ENCODE measurements around the gene WNK4. TPM values are rescaled to one million over a fixed set of nuclear protein-coding genes. Genes with fewer than 3 reads are reported as not detected.
A peak's percentile ranks its signal among the peaks of the same experiment; 100 is the strongest.

WNK4 gene
- total and polyA plus RNA-seq, 2 donors (not counting 1 experiment from before 2014, with no cell fraction given): under 0.01 to 0.35 TPM

DNA sequence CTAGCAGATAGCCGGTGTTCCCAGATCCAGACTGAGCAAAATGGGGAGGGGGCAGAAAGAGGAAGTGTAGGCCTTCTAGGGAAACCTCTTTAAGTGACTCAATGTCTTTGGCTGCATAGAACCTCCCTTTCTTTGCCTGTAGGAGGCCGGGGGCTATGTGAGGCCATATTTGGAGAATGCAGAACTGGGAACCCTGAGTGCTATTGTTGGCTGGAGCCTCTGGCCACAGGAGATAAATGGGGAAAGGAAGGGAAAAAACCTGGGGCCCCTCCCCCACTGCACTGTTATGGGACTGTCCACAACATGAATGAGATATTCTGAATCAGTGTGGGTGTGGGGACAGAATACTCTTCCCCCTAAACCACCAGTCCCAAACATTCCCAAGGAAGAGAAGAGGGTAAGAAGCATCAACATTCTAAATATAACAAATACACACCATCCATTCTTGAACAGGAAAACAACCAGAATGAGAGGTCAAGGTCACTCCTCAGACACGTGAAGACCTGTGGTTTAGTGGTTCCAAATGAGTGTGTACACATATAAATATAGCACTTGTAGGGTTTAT lies 4.8 kb upstream of the WNK4 start:
- Histone ChIP-seq H3K4me3 (replicated peaks in 1 of 4; ENCODE audit: control extremely low read depth in 1 of 4, insufficient read depth in 1 of 4, low read depth in 3 of 4, low read length in 4 of 4) (no peak overlapping the region), H3K27ac (ENCODE audit: insufficient read depth, low read length) (no peak overlapping the region), H3K9ac (ENCODE audit: insufficient read depth, low read length) (no peak overlapping the region), H3K9me3 (ENCODE audit: control insufficient read depth, insufficient read depth, low read depth, low read length) (no peaks in the 10 kb centered on the region), H4K20me1 (ENCODE audit: control insufficient read depth, extremely low read depth, insufficient read depth, low read length) (no peaks in the 10 kb centered on the region), H3K36me3 (ENCODE audit: control insufficient read depth, insufficient read depth, low read length) (peaks cover 12% of the 10 kb centered on the region), H2AFZ (ENCODE audit: low read length) (no peak overlapping the region), H3K4me1 (ENCODE audit: control insufficient read depth, extremely low read depth, insufficient read depth, low read length) (peaks cover 12% of the 10 kb centered on the region), H3K4me2 (ENCODE audit: extremely low read depth, insufficient read depth, low read length) (no peak overlapping the region), H3K79me2 (ENCODE audit: control insufficient read depth, insufficient read depth, low read length) (peaks cover 6% of the 10 kb centered on the region), H3K27me3 (ENCODE audit: control insufficient read depth, insufficient read depth, low read length) (no peaks in the 10 kb centered on the region)
- TF ChIP-seq, protein P1, sequence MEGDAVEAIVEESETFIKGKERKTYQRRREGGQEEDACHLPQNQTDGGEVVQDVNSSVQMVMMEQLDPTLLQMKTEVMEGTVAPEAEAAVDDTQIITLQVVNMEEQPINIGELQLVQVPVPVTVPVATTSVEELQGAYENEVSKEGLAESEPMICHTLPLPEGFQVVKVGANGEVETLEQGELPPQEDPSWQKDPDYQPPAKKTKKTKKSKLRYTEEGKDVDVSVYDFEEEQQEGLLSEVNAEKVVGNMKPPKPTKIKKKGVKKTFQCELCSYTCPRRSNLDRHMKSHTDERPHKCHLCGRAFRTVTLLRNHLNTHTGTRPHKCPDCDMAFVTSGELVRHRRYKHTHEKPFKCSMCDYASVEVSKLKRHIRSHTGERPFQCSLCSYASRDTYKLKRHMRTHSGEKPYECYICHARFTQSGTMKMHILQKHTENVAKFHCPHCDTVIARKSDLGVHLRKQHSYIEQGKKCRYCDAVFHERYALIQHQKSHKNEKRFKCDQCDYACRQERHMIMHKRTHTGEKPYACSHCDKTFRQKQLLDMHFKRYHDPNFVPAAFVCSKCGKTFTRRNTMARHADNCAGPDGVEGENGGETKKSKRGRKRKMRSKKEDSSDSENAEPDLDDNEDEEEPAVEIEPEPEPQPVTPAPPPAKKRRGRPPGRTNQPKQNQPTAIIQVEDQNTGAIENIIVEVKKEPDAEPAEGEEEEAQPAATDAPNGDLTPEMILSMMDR (conservative IDR thresholded peaks at IDR 0.05 in 1 of 2, IDR thresholded peaks at IDR 0.05 in 1 of 2; ENCODE audit: low read depth in 1 of 2, low read length in 2 of 2): no peak
- TF ChIP-seq EZH2 (IDR thresholded peaks at IDR 0.05; ENCODE audit: low read length, missing control alignments): no peak
- peak in 1 of 2 donors; percentile 95 for DNase-seq (ENCODE audit: low read depth in 2 of 2)

DNA sequence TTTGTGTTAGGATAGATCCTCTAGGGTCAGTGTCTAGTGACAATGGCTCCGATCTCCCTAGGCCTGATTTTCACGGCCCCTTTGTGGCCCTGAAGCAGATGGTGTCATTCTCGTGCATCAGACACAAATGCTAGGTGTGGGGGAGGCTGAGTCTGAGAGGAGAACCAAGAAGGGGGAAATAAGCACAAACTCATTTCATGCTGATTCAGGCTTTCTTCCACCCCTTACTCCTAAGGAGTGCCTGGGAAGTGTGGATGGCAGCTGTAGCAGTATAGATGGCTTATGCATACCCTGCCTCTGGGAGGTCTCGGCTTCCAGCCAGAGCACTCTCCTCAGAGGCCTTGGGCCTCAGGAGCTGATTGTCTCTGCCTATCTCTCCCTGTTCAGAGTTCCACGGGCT lies 1.8 kb upstream of the WNK4 start:
- H3K27ac ChIP-seq (ENCODE audit: insufficient read depth, low read length): no peak overlapping the region
- peaks cover 26% of the 10 kb centered on the region for H3K4me1 ChIP-seq (ENCODE audit: control insufficient read depth, extremely low read depth, insufficient read depth, low read length)
- DNase-seq (ENCODE audit: low read depth in 2 of 2): no peak
- H2AFZ ChIP-seq (ENCODE audit: low read length): no peak overlapping the region
- H3K27me3 ChIP-seq (ENCODE audit: control insufficient read depth, insufficient read depth, low read length): peaks cover 3% of the 10 kb centered on the region
- no peak for TF ChIP-seq EZH2 (IDR thresholded peaks at IDR 0.05; ENCODE audit: low read length, missing control alignments)
- TF ChIP-seq, protein P1 (conservative IDR thresholded peaks at IDR 0.05 in 1 of 2, IDR thresholded peaks at IDR 0.05 in 1 of 2; ENCODE audit: low read depth in 1 of 2, low read length in 2 of 2): no peak
- H3K4me2 ChIP-seq (ENCODE audit: extremely low read depth, insufficient read depth, low read length): no peak overlapping the region
- no peaks in the 10 kb centered on the region for H3K9me3 ChIP-seq (ENCODE audit: control insufficient read depth, insufficient read depth, low read depth, low read length)
- no peak overlapping the region for H3K4me3 ChIP-seq (replicated peaks in 1 of 4; ENCODE audit: control extremely low read depth in 1 of 4, insufficient read depth in 1 of 4, low read depth in 3 of 4, low read length in 4 of 4)
- H3K79me2 ChIP-seq (ENCODE audit: control insufficient read depth, insufficient read depth, low read length): peaks cover 4% of the 10 kb centered on the region
- H4K20me1 ChIP-seq (ENCODE audit: control insufficient read depth, extremely low read depth, insufficient read depth, low read length): no peaks in the 10 kb centered on the region
- H3K9ac ChIP-seq (ENCODE audit: insufficient read depth, low read length): no peak overlapping the region
- H3K36me3 ChIP-seq (ENCODE audit: control insufficient read depth, insufficient read depth, low read length): peaks cover 12% of the 10 kb centered on the region

DNA sequence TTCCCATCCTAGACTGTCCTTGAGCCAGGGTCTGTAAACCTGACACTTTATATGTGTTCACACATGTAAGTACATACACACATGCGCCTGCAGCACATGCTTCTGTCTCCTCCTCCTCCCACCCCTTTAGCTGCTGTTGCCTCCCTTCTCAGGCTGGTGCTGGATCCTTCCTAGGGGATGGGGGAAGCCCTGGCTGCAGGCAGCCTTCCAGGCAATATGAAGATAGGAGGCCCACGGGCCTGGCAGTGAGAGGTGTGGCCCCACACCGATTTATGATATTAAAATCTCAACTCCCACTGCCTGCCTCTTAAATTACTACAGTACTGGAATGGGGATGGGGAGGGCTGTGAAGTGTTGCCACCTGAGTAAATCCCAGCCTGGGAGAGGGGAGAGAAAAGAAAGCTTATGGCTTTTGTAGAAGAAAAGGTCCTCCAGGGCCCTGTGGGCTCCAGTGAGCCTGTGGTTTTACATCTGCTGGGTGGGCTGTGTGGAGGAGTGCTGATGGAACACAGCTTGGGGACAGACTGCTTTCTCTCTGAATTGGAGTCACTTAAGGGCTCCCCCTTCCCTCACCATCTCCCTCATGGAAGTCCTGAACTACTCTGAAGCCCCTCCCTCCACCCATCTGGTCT lies 990 bp upstream of the WNK4 start:
- peaks cover 12% of the 10 kb centered on the region for H3K36me3 ChIP-seq (ENCODE audit: control insufficient read depth, insufficient read depth, low read length)
- H3K9ac ChIP-seq (ENCODE audit: insufficient read depth, low read length): no peak overlapping the region
- no peak overlapping the region for H3K4me2 ChIP-seq (ENCODE audit: extremely low read depth, insufficient read depth, low read length)
- peaks cover 22% of the 10 kb centered on the region for H3K4me1 ChIP-seq (ENCODE audit: control insufficient read depth, extremely low read depth, insufficient read depth, low read length)
- TF ChIP-seq EZH2 (IDR thresholded peaks at IDR 0.05; ENCODE audit: low read length, missing control alignments): no peak
- TF ChIP-seq, protein P1 (conservative IDR thresholded peaks at IDR 0.05 in 1 of 2, IDR thresholded peaks at IDR 0.05 in 1 of 2; ENCODE audit: low read depth in 1 of 2, low read length in 2 of 2): no peak
- DNase-seq (ENCODE audit: low read depth in 2 of 2): no peak
- H3K9me3 ChIP-seq (ENCODE audit: control insufficient read depth, insufficient read depth, low read depth, low read length): no peaks in the 10 kb centered on the region
- H3K27ac ChIP-seq (ENCODE audit: insufficient read depth, low read length): no peak overlapping the region
- H3K79me2 ChIP-seq (ENCODE audit: control insufficient read depth, insufficient read depth, low read length): no peaks in the 10 kb centered on the region
- no peak overlapping the region for H2AFZ ChIP-seq (ENCODE audit: low read length)
- H4K20me1 ChIP-seq (ENCODE audit: control insufficient read depth, extremely low read depth, insufficient read depth, low read length): no peaks in the 10 kb centered on the region
- H3K27me3 ChIP-seq (ENCODE audit: control insufficient read depth, insufficient read depth, low read length): peaks cover 3% of the 10 kb centered on the region
- no peak overlapping the region for H3K4me3 ChIP-seq (replicated peaks in 1 of 4; ENCODE audit: control extremely low read depth in 1 of 4, insufficient read depth in 1 of 4, low read depth in 3 of 4, low read length in 4 of 4)

All from fibroblast of lung (primary cell).